GM18519 (cell line): ENCODE measurements around the gene PKDCC.

Experiments
- ATAC-seq: cut with Tn5 transposase; IDR thresholded peaks from one replicate; pipeline ENCODE4 v1.9.1; 2021; ENCODE audit warnings: mild to moderate bottlenecking, moderate library complexity; ENCODE audit not compliant: unreplicated experiment, low FRiP score

PKDCC gene, protein sequence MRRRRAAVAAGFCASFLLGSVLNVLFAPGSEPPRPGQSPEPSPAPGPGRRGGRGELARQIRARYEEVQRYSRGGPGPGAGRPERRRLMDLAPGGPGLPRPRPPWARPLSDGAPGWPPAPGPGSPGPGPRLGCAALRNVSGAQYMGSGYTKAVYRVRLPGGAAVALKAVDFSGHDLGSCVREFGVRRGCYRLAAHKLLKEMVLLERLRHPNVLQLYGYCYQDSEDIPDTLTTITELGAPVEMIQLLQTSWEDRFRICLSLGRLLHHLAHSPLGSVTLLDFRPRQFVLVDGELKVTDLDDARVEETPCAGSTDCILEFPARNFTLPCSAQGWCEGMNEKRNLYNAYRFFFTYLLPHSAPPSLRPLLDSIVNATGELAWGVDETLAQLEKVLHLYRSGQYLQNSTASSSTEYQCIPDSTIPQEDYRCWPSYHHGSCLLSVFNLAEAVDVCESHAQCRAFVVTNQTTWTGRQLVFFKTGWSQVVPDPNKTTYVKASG

GRCh38 chr2:42047488-42048298 is at the start of gene PKDCC:
Gene PKDCC, plus strand, starts transcription at chr2:42048021. Its CDS starts 179 bp downstream, at chr2:42048200.
- ATAC-seq: peak; percentile 32

GRCh38 chr2:41998186-41999127 is 49.4 kb upstream of the PKDCC start:
- ATAC-seq: no peak

- no peak for ATAC-seq
Observed at GRCh38 chr2:41999128-41999480, 48.7 kb upstream of the PKDCC start.

GRCh38 chr2:41999592-42000281 is 48.1 kb upstream of the PKDCC start:
- ATAC-seq: no peak

DNA sequence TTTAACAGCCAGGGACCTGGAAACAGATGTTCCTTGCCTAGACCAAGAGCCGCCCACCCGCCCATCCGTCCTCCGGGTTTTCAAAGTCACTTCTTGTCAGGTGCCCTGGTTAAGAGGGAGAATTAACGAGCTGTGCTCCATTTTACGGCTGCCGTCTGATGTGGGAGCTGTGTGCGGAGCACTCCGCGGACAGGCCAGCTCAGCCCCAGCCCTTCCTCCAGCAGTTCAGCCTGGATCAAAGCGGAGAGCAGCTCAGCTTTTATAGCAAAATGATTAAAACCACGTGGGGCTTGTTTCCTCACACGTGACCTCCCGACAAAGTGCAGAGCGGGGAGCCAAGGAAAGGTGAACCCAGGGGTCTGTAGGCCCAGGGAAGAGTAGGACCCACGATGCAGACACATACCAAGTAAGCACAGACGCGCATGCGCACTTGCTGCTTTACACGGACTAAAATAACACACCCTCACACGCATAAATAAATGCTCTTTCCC is 46.1 kb upstream of the PKDCC start:
- no peak for ATAC-seq

DNA sequence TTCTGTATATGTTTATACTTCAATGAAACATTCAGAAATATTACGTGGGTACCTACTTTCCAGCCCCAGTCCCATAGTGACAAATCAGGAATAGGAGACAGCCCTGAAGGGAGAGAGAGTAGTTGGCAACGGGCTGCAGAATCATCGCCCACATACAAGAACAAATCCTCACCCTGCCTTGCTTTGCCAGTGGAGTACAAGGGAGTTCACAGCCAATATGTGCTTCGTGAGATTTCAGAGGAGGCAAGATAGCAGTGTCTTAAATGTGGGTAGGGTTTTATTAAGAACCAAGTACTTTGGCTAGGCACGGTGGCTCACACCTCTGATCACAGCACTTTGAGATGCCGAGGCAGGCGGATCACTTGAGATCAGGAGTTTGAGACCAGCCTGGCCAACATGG is 40.3 kb upstream of the PKDCC start:
- no peak for ATAC-seq

DNA sequence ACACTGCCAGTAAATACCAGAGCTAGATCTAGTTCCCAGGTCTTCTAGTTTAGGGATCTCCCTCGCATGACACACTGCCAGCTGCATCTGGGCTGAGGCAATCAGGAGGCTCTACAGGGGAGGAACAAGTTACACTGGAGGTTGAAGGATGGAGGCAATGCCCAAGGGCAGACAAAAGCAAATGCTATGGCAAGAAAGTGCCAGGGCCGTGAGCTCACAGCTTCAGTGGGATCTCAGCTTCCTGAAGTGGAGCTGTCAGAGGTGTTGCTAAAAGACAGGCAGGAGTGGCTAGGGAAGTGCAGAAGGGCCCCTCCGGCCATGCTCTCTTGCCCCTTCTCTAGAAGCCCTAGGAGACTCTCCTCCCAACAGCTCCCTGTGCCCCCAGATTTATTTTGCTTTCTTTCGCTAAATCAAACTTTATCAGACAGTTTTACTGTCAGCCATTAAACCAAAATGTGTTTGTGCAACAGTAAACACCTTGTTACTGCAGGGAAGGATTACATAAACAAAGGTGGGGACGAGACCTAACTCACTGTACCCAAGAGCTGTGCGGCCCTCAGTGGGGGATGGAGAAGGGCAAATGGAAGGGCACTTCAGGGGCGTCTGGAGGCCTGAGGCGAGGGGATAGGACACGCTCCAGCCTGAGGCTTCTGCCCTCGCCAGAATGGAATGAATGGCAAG is 39.4 kb upstream of the PKDCC start:
- ATAC-seq: no peak

DNA sequence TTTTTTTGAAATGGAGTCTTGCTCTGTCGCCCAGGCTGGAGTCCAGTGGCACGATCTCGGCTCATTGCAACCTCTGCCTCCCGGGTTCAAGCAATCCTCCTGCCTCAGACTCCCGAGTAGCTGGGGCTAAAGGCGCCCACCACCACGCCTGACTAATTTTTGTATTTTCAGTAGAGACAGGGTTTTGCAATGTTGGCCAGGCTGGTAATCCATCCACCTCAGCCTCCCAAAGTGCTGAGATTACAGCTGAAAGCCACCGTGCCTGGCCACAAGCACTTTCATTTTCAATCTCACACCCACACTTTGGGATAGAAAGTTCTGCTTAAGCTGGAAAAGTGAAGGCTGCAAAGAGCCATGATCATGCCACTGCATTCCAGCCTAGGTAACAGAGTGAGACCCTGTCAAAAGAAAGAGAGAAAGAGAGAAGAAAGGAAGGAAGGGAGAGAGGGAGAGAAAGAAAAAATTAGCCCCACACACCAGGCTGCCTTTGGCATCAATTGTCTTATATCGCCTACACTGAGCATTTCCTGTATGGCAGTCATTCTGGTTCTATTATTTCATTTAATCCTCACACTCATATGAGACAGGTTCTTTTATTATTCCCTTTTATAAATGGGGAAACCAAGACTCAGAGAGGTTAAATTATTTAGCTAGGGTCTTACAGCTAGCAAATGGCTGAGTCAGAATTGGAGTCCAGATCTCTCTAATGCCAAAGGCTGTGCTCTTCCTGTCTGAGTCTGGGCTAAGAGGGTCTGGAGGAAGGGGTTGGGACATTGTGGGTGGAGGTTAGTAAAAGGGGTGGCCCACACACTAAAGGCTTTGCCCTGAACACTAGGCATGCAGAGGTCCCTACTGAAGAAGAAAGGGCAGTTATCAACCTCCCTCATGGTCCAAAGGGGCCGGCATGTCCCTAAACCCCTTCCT is 37.9 kb upstream of the PKDCC start:
- ATAC-seq: no peak

GRCh38 chr2:42010743-42011298 is 37.0 kb upstream of the PKDCC start:
- no peak for ATAC-seq

DNA sequence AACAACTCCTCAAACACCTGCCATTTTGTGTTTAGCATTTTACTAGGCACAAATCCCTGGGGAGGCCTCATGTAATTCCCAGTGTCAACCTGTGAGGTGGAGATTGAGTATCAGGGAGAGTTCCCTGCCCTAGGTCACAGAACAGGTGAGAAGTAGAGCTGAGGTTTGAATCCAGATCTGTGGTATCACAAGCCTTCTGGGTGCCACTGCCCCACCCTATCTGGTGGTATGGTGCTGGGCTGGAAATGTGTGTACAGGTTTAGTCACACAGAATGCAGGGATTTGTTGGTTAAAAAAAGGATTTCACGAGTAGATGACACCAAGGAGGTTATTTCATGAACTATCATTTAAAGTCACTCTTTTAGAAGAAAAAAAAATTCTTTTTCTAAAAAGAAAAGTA is 35.7 kb upstream of the PKDCC start:
- ATAC-seq: no peak

DNA sequence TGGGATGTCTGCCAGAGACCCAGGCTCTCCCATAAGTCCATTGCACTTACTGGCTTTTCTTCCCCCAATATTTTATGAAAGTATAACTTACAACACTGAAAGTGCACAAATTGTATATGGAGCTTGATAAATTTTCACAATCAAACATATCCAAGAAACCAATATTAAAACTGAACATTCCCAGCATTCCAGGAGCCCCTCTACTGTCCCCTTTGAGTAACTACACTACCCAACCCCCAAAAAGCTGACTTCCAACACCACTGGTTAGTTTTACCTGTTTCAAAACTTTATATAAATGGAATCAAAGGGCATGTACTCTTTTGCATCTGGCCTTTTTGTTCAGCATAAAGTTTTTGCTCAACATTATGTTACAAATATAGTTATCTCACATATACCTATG is 35.2 kb upstream of the PKDCC start:
- ATAC-seq: no peak

DNA sequence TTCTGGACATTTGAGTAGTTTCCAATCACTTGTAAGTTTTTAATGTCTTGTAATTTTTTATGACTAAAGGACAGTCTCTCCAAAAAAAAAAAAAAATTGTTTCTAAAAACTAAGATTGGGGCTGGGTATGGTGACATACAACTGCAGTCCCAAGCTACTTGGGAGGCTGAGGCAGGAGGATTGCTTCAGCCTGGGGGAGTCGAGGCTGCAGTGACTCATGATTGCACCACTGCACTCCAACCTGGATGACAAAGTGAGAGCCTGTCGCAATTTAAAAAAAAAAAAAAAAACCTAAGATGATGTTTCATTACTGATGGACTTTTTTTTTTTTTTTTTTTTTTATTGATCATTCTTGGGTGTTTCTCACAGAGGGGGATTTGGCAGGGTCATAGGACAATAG is 34.4 kb upstream of the PKDCC start:
- ATAC-seq: no peak

- no peak for ATAC-seq
Observed at GRCh38 chr2:42021464-42021863, 26.4 kb upstream of the PKDCC start.

- no peak for ATAC-seq
Observed at GRCh38 chr2:42025151-42025582, 22.7 kb upstream of the PKDCC start.

DNA sequence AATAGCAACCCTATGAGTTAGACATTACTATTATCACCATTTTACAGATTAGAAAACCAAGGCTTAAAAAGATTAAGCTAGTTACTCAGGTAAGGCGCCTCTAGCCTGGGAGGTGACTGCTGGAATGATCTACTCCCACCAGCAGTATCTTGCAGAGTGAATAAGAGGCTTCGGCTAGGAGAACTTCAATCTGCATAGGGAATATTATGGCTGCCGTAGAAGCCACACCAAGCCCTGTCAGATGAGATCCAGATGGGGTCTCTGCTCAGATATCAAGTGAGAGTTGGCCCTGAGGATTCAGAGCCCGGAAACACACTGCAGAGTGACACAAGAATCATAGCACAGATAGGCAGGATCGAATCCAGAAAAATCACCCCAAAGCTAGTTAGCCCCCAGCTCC is 21.5 kb upstream of the PKDCC start:
- no peak for ATAC-seq

GRCh38 chr2:42028571-42029148 is 19.2 kb upstream of the PKDCC start:
- peak; percentile 74 for ATAC-seq

DNA sequence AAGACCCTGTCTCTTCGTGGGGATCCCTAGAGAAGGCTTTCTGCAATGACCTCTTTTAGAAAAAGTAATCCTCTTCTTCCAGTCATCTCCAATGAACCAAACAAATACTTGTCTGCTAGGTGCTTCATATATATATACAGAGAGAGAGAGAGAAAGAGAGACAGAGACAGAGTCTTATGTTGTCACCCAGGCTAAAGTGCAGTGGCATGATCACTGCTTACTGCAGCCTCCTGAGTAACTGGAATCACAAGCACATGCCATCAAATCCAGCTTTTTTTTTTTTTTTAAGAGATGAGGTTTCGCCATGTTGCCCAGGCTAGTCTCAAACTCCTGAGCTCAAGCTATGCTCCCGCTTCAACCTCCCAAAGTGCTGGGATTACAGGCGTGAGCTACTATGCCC is 18.6 kb upstream of the PKDCC start:
- peak; percentile 15 for ATAC-seq
